GM18507 (cell line): ENCODE measurements around the gene IGFBPL1.
"Not testable (repeated sequence)": the region's sequence is repeated elsewhere in the genome, so short reads cannot be mapped to it uniquely, and the experiment has no call there.

ENCODE experiments used
- DNase-seq: peaks from one replicate; pipeline ENCODE4 v3.0.0; 2011; ENCODE audit warnings: low read depth; ENCODE audit not compliant: insufficient read length; ENCODE audit errors: extremely low spot score
- FAIRE-seq: peaks from 2 replicates; lab custom pipeline; 2011; peaks lifted over from hg19 to GRCh38; lab: Jason Lieb, UNC

Gene IGFBPL1, protein sequence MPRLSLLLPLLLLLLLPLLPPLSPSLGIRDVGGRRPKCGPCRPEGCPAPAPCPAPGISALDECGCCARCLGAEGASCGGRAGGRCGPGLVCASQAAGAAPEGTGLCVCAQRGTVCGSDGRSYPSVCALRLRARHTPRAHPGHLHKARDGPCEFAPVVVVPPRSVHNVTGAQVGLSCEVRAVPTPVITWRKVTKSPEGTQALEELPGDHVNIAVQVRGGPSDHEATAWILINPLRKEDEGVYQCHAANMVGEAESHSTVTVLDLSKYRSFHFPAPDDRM

DNA sequence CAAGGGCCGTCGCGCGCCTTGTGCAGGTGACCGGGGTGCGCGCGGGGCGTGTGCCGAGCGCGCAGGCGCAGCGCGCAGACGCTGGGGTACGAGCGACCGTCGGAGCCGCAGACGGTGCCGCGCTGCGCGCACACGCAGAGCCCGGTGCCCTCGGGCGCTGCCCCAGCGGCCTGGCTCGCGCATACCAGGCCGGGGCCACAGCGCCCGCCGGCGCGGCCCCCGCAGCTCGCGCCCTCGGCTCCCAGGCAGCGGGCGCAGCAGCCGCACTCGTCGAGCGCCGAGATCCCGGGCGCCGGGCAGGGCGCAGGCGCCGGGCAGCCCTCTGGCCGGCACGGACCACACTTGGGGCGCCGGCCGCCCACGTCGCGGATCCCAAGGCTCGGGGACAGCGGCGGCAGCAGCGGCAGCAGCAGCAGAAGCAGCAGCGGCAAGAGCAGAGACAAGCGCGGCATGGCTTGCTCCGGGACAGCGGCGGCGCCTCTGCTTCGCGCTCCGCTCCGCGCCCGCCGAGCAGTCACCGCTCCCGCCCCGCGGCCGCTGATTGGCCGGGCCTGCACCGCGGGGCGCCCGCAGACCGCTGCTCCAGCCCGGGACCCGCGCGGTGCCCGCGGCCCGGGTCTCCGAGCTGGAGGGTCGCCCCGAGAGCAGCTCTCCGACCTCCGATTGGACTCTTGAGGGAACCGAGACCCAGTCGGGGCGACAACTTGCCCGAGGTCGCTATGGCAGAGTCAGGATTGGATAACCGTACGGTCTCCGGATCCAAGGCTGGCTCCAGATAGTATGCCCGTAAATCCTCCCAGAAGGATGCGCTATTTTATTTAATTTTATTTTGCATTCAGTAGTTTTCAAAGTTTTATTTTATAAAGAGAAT is at the start of gene IGFBPL1:
Gene IGFBPL1 (minus strand): TSS at position 482 of the 871 bp plus-strand sequence. CDS start 30 bp downstream, at position 452.
- DNase-seq: no peak
- no peak for FAIRE-seq

DNA sequence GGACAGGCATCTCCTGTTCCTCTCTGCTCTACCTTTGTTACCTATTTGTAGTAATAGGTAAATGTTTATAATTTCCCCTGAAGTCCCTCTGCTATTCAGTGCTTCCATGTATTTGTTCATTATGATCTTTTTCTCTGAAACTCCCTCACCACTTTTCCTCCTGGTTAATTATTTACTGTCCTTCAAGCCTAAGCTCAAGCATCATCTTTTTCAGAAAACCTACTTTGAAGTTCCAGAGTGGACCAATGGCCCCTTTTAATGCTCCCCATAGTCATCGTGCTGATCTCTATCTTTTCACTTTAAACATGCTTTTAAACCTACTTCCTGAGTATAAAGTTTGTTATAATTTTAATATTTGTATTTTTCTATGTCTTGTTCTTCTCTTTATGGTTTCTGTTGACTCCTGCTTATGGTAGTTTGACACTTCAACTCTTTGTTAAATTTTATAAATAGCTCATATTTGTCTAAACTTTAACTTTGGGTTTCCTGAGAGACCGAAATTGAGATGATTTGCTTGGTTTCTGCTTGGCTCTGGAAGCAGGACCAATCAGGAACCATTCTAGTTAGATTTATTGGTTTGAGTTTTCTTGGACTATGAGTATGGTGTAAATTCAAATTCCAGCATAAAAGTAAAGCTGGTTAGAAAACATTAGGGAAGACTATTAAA is 48.5 kb upstream of the IGFBPL1 start:
- FAIRE-seq, DNase-seq: not testable (repeated sequence)

DNA sequence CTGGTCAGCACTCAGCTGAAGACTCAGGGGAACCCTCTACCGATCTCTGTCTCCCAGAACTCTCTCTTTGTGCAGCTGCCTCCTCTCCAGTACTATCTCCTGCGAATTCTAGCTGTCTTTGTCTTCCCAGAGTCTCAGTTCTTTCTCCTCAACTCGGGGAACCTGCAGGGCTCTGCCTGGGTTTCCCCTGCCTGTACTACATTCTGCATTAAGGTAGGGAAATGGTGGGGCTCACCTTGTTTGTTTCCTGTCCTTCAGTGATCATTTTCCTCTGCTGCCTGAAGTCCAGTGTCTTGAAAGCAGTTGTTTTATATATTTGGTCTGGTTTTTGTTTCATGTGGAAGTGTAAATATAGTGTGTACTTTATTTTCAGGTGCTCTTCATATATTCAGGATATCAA is 43.1 kb upstream of the IGFBPL1 start:
- peak; percentile 38 for FAIRE-seq
- no peak for DNase-seq

DNA sequence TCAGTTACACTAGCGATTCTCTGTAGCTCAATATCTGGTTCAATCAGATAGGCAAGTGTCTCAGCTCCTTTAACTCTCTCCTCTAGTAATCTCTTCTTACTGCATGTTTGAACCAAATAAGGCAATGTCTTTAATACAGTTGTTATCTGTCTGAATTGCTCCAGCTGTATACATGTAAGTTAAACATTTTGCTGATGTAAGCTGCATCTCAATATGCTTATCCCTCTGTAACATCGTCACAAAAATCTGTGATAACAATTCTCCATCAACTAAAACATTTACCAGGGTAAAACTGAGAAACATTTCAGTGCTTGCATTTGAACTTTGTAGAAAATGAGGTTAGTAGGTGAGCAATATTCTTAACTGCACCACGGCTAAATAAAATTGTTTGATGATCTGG is 29.6 kb upstream of the IGFBPL1 start:
- DNase-seq (no peak), FAIRE-seq (no peak)

DNA sequence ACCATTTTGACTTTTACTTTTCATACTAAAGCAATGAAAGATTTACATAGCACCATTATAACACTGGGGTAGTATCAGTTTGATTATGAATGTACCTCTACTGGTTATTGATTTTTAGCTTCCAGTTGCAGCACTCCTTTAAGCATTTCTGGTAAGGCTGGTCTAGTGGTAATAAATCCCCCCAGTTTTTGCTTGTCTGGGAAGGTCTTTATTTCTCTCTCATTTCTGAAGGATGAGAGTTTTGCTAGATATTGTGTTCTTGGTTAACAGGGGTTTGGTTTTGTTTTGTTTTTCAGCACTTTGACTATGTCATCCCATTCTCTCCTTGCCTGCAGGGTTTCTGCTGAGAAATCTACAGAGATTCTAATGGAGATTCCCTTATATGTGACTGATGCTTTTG is 26.9 kb upstream of the IGFBPL1 start:
- DNase-seq: no peak
- no peak for FAIRE-seq

DNA sequence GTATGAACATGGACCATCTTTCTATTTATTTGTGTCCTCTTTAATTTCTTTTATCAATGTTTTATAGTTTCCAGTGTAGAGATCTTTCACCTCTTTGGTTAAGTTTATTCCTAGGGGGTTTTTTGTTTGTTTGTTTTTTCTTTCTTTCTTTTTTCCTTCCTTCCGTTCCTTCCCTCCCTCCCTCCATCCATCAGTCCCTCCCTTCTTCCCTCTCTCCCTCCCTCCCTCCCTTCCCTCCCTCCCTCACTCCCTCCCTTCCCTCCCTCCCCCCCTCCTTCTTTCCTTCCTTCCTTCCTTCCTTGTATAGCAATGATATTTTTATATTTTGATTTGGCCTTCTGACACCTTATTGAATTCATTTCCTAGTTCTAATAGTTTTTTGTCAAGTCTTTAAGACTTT is 23.4 kb upstream of the IGFBPL1 start:
- no peak for FAIRE-seq

DNA sequence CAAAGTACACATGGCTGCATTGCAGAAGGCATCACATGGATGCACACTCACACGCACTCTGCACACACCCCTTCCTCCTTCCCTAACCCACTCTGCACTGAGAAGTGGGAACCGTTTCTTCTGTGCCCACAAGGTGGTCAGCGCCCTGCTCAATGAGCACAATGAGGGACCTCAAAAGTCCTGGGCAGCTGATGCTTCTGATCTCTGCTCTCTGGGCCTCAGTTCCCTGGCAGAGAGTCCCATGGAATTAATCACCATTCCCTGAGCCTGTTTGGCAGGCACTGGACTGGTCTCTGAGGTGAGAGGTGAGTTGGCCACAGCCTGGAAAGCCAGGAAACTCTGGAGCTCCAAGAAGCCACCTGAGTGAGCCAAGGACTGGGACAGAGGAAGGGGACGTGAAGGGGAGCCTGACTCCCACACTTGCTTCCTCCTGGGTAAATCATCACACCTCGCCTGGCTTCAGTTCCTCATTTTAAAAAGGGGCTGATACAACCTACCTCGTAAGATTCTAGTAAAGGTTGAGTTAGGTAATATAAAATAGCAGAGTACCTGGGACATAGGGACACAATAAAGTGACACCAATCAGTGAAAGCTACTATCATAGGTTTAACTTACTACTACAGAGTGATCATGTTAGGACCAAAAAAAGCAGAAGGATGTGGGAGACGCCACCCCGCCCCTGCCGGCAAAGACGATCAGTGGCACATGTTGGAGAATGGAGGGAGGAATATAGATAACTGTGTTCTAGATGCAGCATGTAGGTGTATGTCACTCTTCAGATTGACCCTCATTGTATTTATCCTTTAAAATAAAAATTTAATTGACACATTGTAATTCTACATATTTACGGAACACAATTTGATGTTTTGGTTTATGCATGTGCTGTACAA is 21.1 kb upstream of the IGFBPL1 start:
- DNase-seq: peak; percentile 40
- peak; percentile 89 for FAIRE-seq

More for the DNA sequence above, 23.4 kb upstream of the IGFBPL1 start:
- no peak for DNase-seq

DNA sequence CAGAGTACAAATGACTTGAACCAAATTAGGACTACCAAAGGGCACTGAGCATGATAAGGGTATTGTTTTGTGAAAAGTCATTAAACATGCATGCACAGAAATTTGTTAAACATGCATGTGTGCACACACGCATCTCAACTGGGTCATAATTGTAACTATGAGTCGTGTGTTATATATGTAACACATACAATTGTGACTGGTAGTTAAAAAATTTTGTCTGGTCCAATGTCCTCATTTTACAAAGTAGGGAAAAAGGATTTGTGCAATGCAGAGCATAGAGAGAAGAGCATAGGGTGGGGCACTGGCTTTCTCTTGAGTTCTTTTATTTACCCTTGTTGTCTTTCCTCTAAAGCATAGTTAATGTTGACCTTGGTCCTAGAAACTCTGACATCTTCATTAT is 19.3 kb upstream of the IGFBPL1 start:
- DNase-seq (no peak), FAIRE-seq (no peak)

DNA sequence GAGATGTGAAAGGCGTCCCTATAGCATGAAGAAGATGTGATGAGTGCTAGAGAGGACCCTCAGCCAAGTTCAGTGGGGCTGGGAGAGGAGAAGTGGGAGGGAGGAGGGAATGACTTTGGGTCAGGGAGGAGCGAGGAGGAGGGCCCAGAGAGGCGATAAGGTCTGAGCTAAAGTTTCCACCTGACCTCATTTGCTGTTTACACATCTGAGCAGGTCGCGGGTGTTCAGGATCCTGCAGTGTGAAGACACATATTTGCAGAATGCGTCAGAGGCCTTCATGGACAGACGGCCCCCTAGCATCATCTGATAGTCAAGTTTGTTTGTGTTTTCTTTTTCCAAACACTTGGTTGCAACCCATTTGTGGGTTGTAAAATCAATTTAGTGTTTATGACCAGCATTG is 18.9 kb upstream of the IGFBPL1 start:
- FAIRE-seq (no peak), DNase-seq (no peak)

DNA sequence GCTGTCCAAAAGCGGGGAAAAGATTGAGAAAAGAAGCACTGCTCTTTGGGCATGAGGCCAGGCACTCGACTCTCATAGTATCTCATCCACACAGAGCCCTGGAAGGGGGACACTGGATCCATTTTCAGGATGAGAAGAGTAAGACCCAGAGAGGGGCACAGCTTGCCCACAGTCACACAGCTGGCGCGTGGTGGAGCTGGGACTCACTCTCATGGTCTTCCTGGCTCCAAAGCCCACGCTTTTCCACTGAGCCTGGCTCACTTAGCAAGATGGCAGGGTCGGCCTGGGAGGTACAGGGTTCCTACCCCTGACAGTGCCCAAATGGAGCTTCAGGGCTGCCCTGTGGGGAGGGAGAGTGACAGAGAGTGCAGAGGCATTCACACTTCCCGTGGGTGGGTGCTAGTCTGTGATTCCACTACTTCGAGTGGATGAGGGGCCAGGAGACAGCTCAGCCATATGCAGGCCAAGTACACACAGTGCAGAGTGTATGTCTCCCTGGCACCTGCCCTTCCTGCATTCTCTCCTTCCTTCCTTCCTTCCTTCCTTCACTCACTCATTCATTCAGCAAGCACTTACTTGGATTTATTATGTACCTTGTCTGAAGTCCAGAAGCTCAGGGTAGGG is 18.3 kb upstream of the IGFBPL1 start:
- no peak for FAIRE-seq

DNA sequence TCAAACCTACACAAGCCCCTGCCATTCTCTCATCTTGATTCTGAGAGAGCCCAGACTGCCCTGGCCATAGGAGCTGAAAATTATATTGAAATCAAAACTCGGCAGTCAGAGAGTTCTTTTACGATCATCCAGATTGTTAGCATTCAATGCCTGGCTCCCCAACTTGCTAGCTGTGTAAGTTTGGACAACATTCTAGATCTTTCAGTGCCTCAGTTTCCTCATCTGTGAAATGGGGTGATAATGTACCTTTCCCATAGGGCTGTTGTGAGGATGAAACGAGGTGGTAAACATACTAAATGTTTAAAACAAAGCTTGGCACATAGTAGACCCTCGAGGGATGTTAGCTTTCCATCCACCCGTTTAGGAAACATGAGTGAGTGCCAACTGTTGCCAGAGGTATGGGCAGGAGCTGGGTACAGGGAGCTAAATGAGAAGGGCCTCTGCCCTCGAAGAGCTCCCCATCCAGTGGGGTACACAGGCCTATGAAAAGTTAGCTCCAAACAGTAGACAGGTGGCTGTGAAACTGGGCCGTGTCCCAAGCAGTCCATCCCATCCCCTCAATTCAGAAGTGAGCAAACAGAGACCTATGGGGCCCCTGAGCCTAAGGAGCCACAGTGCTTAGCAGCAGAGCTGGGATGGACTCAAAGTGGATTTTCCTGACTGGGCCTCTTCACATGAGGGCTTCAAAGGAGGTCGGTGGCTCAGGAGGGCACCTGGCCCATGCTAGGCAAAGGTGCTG is 17.3 kb upstream of the IGFBPL1 start:
- DNase-seq (no peak), FAIRE-seq (no peak)

More for the DNA sequence above, 18.3 kb upstream of the IGFBPL1 start:
- no peak for DNase-seq

DNA sequence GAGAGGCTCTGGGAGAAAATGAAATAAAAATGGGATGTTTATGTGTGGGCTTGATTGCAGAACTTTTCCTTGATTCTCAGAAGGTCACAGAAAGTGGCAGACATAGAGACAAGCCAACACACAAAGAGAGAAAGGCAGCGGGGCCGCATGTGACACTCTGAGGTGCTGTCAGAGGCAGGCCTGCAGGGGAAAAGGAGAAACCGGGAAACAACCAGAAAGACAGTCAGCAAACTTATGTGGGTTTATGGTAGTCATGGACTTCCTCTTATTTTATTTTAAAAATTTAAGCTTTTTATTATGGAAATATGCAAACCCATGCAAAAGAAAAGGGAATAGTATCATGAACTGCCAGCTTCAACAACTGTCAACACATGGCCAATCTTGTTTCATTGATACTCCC is 16.3 kb upstream of the IGFBPL1 start:
- FAIRE-seq (no peak), DNase-seq (no peak)

DNA sequence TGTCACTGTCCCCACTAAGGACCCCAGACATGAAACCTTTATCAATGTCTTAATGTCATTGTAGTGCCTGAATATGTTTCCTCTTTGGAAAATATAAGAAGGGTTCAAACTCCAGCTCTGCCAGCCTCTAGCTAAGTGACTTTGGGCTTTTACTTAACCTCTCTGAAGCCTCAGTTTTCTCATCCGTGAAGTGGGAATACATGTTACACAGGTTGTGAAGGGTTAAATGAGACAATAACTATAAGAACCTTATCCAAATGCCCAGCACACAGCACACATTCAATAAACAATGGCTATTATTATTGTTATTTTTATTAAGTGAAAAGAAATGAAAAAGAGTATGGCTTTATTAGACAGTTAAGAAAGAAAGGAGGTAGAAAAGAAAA is 15.7 kb upstream of the IGFBPL1 start:
- no peak for FAIRE-seq
- no peak for DNase-seq

DNA sequence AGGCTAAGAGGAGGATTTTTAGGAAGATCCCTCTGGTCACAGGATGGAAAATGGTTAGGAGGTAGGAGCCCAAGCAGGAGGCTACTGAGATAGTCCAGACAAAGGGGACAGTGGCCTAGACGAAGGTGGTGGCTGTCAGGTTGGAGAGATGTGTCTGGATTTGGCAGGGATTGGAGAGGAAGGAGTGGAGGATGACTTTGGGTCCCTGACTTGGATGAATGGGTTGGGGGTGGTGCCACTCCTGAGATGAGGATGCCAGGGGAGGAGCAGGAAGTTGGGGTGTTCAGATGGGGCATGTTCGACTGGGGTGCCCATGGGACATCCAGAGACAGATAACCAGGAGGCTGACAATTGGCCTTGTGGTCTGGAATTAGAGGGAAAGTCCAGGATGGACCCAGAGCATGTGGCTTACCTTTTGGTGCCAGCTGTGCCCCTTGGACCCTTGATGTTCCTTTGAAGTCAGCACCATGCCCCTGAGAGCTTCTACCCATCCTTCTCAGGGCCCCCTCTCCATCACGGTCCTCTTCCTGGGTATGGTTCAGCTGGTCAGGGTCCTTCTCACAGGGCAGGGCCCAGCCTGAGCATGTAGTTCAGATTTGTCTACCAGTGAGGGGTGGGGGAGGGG is 15.1 kb upstream of the IGFBPL1 start:
- FAIRE-seq (no peak), DNase-seq (no peak)

DNA sequence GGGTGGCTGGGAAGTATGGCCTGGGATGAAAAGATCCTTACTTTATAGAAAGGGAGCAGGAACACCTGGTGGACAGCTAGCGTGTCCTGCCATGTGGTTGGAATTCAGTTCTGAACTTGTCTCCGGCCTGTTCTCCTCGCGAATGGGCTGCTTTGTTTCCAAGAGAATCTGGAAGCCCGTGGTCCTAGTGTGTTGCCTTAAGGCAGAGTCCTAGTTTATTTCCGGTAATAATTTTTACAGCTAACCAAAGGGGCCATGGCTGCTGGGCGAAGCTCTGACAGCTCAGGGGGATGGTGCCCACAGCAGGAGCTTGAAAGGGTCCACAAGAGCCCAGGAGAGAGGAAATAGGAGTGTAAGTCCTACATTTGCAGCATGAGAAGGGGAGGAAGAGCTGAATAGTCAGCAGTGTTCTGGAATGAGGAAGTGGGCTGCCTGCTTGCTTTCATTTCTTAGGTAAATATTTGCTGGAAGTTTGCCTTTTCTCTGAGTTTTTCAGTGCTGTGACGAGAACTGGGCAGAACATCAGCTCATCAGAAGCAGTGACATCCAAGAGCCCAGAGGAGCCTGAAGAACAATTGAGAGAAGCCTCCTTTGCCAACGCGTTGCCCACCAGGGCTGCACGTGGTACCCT is 13.1 kb upstream of the IGFBPL1 start:
- DNase-seq: no peak

DNA sequence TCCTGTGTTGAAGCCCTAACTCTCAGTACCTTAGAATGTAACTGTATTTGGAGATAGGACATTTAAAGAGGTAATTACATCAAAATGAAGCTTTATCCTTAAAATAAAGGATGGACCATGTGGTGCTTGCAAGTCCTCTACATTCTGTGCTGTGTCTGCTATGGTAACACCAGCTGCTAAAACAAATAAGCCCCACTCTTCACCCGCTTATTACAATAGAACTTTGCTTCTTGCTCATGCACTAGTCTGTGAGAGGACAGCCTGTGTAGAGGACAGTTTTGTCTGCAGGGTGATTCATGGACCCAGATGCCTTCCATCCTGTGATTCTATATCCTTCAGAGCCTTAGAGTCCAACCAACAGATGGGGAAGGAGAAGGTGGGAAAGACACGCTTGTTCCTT is 12.5 kb upstream of the IGFBPL1 start:
- FAIRE-seq (no peak), DNase-seq (no peak)

More for the DNA sequence above, 13.1 kb upstream of the IGFBPL1 start:
- FAIRE-seq: peak; percentile 75

DNA sequence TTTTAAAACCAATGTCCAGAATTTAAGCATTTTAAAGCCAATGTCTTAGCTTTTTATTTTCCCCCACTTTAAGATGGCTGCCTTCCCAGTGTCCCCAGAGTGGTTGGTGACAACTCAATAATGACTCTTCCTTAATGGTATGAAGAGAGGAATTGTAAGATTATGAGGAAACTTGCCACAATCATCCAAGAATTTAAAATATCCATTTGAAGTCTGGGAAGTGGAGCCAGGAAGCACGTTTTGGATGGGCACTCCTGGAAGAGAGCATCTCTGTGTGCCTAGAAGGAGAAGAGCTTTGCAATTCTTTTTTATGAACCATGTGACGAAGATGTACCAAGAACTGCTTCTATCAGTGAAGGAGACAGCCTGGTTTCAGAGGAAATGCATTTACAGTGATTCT is 11.3 kb upstream of the IGFBPL1 start:
- DNase-seq: no peak

More for the DNA sequence above, 11.3 kb upstream of the IGFBPL1 start:
- no peak for FAIRE-seq
